ENCODE data around the gene TMEM178B.

The TMEM178B gene

GRCh38 chr7:141359740-141360415 is 286.0 kb downstream of the TMEM178B start:
- no peak for DNase-seq (ENCODE audit: low spot score)
- TF ChIP-seq CTCF (IDR thresholded peaks at IDR 0.05; ENCODE audit: borderline replicate concordance, control extremely low read depth, extremely low read depth, insufficient read depth, missing control alignments) = no peak
- in situ Hi-C loops (cut with MboI; ENCODE audit: low sequenced_read_pairs, unreplicated experiment) = no loop called here

GRCh38 chr7:141360416-141360760 is 286.5 kb downstream of the TMEM178B start:
- in situ Hi-C loops (cut with MboI; ENCODE audit: low sequenced_read_pairs, unreplicated experiment) = no loop called here
- TF ChIP-seq CTCF (IDR thresholded peaks at IDR 0.05; ENCODE audit: borderline replicate concordance, control extremely low read depth, extremely low read depth, insufficient read depth, missing control alignments) = no peak
- no peak for DNase-seq (ENCODE audit: low spot score)

GRCh38 chr7:141360803-141361202 is 286.9 kb downstream of the TMEM178B start:
- in situ Hi-C loops (cut with MboI; ENCODE audit: low sequenced_read_pairs, unreplicated experiment) = no loop called here
- no peak for TF ChIP-seq CTCF (IDR thresholded peaks at IDR 0.05; ENCODE audit: borderline replicate concordance, control extremely low read depth, extremely low read depth, insufficient read depth, missing control alignments)
- DNase-seq (ENCODE audit: low spot score) = no peak

- in situ Hi-C loops (cut with MboI; ENCODE audit: low sequenced_read_pairs, unreplicated experiment) = no loop called here
- no peak for DNase-seq (ENCODE audit: low spot score)
- no peak for TF ChIP-seq CTCF (IDR thresholded peaks at IDR 0.05; ENCODE audit: borderline replicate concordance, control extremely low read depth, extremely low read depth, insufficient read depth, missing control alignments)
Observed at GRCh38 chr7:141361479-141361878, 287.6 kb downstream of the TMEM178B start.

- no peak for TF ChIP-seq CTCF (IDR thresholded peaks at IDR 0.05; ENCODE audit: borderline replicate concordance, control extremely low read depth, extremely low read depth, insufficient read depth, missing control alignments)
- in situ Hi-C loops (cut with MboI; ENCODE audit: low sequenced_read_pairs, unreplicated experiment) = no loop called here
- no peak for DNase-seq (ENCODE audit: low spot score)
Observed at GRCh38 chr7:141361960-141362359, 288.1 kb downstream of the TMEM178B start.

GRCh38 chr7:141362580-141363435 is 288.9 kb downstream of the TMEM178B start:
- in situ Hi-C loops (cut with MboI; ENCODE audit: low sequenced_read_pairs, unreplicated experiment) = no loop called here
- no peak for DNase-seq (ENCODE audit: low spot score)
- TF ChIP-seq CTCF (IDR thresholded peaks at IDR 0.05; ENCODE audit: borderline replicate concordance, control extremely low read depth, extremely low read depth, insufficient read depth, missing control alignments) = no peak

All from GM13976 (cell line).